HepG2 (cell line): ENCODE results near the gene ABCG4. TPM values are rescaled to one million over a fixed set of nuclear protein-coding genes. Genes with fewer than 3 reads are reported as not detected.

ENCODE experiments used
- AKAP8 ChIP-seq: sonication (generic); formaldehyde crosslinking; IDR thresholded peaks from 2 replicates; pipeline ENCODE4 v1.5.1; 2020; ENCODE audit warnings: mild to moderate bottlenecking, missing genetic modification reagents
- CC2D1A ChIP-seq: sonication (generic); formaldehyde crosslinking; IDR thresholded peaks from 2 replicates; pipeline ENCODE4 v1.8.1; 2023; ENCODE audit warnings: mild to moderate bottlenecking, missing genetic modification reagents
- E2F1 ChIP-seq: sonication (generic); formaldehyde crosslinking; IDR thresholded peaks from 2 replicates; pipeline ENCODE4 v1.5.0; 2020; ENCODE audit warnings: missing genetic modification reagents
- EEA1 ChIP-seq: sonication (generic); formaldehyde crosslinking; IDR thresholded peaks from 2 replicates; pipeline ENCODE4 v1.5.1; 2020; ENCODE audit warnings: mild to moderate bottlenecking, missing genetic modification reagents, borderline replicate concordance
- FOXK1 ChIP-seq: sonication (generic); formaldehyde crosslinking; IDR thresholded peaks from 2 replicates; pipeline ENCODE4 v1.4.0; 2020; ENCODE audit warnings: low read depth, missing genetic modification reagents, borderline replicate concordance
- GPBP1L1 ChIP-seq: sonication (generic); formaldehyde crosslinking; IDR thresholded peaks from 2 replicates; pipeline ENCODE4 v1.5.0; 2020; ENCODE audit warnings: mild to moderate bottlenecking, missing genetic modification reagents
- HDAC6 ChIP-seq: fragments of 200-600 bp; sonication (generic); IDR thresholded peaks from 2 replicates; pipeline ENCODE4 v1.7.0; 2017; ENCODE audit warnings: mild to moderate bottlenecking, antibody characterized with exemption, low read length, low read depth
- HMGXB3 ChIP-seq: sonication (generic); formaldehyde crosslinking; IDR thresholded peaks from 2 replicates; pipeline ENCODE4 v1.4.0; 2020; ENCODE audit warnings: missing genetic modification reagents, borderline replicate concordance
- KLF13 ChIP-seq: sonication (generic); formaldehyde crosslinking; IDR thresholded peaks from 2 replicates; pipeline ENCODE4 v1.4.0; 2020; ENCODE audit warnings: mild to moderate bottlenecking, missing genetic modification reagents
- MXD1 ChIP-seq: sonication (generic); formaldehyde crosslinking; IDR thresholded peaks from 2 replicates; pipeline ENCODE4 v1.4.0; 2020; ENCODE audit warnings: mild to moderate bottlenecking, missing genetic modification reagents
- SALL1 ChIP-seq: sonication (generic); formaldehyde crosslinking; IDR thresholded peaks from 2 replicates; pipeline ENCODE4 v1.8.0; 2022; ENCODE audit warnings: mild to moderate bottlenecking, missing genetic modification reagents
- THRA ChIP-seq: sonication (generic); formaldehyde crosslinking; IDR thresholded peaks from 2 replicates; pipeline ENCODE4 v1.4.0; 2020; ENCODE audit warnings: missing genetic modification reagents, borderline replicate concordance
- XRCC5 ChIP-seq: fragments of 200-400 bp; formaldehyde crosslinking; optimal IDR thresholded peaks from 2 replicates; pipeline ENCODE3; 2017; ENCODE audit warnings: mild to moderate bottlenecking, low read length
- ZBTB37 ChIP-seq: sonication (generic); formaldehyde crosslinking; IDR thresholded peaks from 2 replicates; pipeline ENCODE4 v1.4.0; 2020; ENCODE audit warnings: mild to moderate bottlenecking, missing genetic modification reagents
- ZFP1 ChIP-seq: IDR thresholded peaks from 2 replicates; pipeline ENCODE4 v1.6.1; 2016
- ZNF235 ChIP-seq: sonication (generic); formaldehyde crosslinking; IDR thresholded peaks from 2 replicates; pipeline ENCODE4 v1.8.1; 2023; ENCODE audit warnings: mild to moderate bottlenecking, missing genetic modification reagents, borderline replicate concordance
- ZNF317 ChIP-seq: sonication (generic); formaldehyde crosslinking; IDR thresholded peaks from 2 replicates; pipeline ENCODE4 v1.5.0; 2020; ENCODE audit warnings: mild to moderate bottlenecking, missing genetic modification reagents
- ZNF580 ChIP-seq: IDR thresholded peaks from 2 replicates; pipeline ENCODE4 v1.6.1; 2016; ENCODE audit warnings: low read depth, borderline replicate concordance
- ZNF598 ChIP-seq: sonication (generic); formaldehyde crosslinking; IDR thresholded peaks from 2 replicates; pipeline ENCODE4 v1.5.1; 2020; ENCODE audit warnings: mild to moderate bottlenecking, missing genetic modification reagents, borderline replicate concordance
- ZNF660 ChIP-seq: sonication (generic); formaldehyde crosslinking; IDR thresholded peaks from 2 replicates; pipeline ENCODE4 v1.5.1; 2020; ENCODE audit warnings: mild to moderate bottlenecking, low read depth, missing genetic modification reagents, borderline replicate concordance
- polyA plus RNA-seq, 8 experiments: library from polyadenylated mRNA; depleted of rRNA in 3 of 8; stranded (reverse) in 7 of 8; unstranded in 1 of 8; fragments of >200 nt; fragmentation: Illumina TruSeq in 4 of 8; extraction: Trizol in 4 of 8; gene quantifications; 2 replicates each; pipeline versions ENCODE4 v1.2.1 to v1.2.3, GENCODE V29; 2011 to 2016; ENCODE audit warnings: low read depth in 4 of 8, missing spikeins in 1 of 8, mixed read lengths in 1 of 8; ENCODE audit not compliant: insufficient read depth in 1 of 8
- total RNA-seq, 5 experiments: library from RNA; depleted of rRNA; stranded (reverse); fragments of >200 nt; fragmentation: Illumina TruSeq; extraction: Trizol; gene quantifications; 2 replicates each; pipeline ENCODE4 v1.2.3, GENCODE V29; 2016; ENCODE audit warnings: low read depth in 1 of 5

The ABCG4 gene
- total and polyA plus RNA-seq, 2 of the 13 experiments (the other 11 are each of a cell fraction or from before 2014, with no cell fraction given) = not detected

GRCh38 chr11:119121811-119122124 is 27.1 kb upstream of the ABCG4 start (continued):
- TF ChIP-seq E2F1 (CRISPR knock-in tag) = no peak
- no peak for TF ChIP-seq HMGXB3
- TF ChIP-seq ZNF235 (CRISPR knock-in tag) = 0 out of 2 replicates have a peak, but pooled peaks have one; percentile 55
- TF ChIP-seq FOXK1 (CRISPR knock-in tag) = no peak
- TF ChIP-seq ZNF598 (CRISPR knock-in tag) = no peak
- TF ChIP-seq ZFP1 (CRISPR knock-in tag) = no peak
- TF ChIP-seq AKAP8 (CRISPR knock-in tag) = no peak
- TF ChIP-seq SALL1 (CRISPR knock-in tag) = no peak
- TF ChIP-seq MXD1 (CRISPR knock-in tag) = 0 out of 2 replicates have a peak, but pooled peaks have one; percentile 16
- TF ChIP-seq CC2D1A (CRISPR knock-in tag) = no peak
- no peak for TF ChIP-seq GPBP1L1 (CRISPR knock-in tag)
- TF ChIP-seq KLF13 = no peak
- TF ChIP-seq HDAC6 = no peak
- TF ChIP-seq XRCC5 = no peak
- 0 out of 2 replicates have a peak, but pooled peaks have one; percentile 2 for TF ChIP-seq ZNF580 (CRISPR knock-in tag)
- TF ChIP-seq ZNF660 (CRISPR knock-in tag) = no peak
- no peak for TF ChIP-seq THRA (CRISPR knock-in tag)
- no peak for TF ChIP-seq ZBTB37
- no peak for TF ChIP-seq ZNF317 (CRISPR knock-in tag)
- TF ChIP-seq EEA1 = no peak
